MM.1S (cell line): Measurements from ENCODE around the gene KRT74.

Experiments used
- EZH2 ChIP-seq: fragments of 300-600 bp; sonication (generic); optimal IDR thresholded peaks from 2 replicates; pipeline ENCODE3; 2017; ENCODE audit warnings: low read depth, mild to moderate bottlenecking, antibody characterized with exemption, low read length, mixed read lengths
- EZH2phosphoT487 ChIP-seq: fragments of 300-600 bp; sonication (generic); IDR thresholded peaks from 2 replicates; pipeline ENCODE4 v1.6.1; 2018; ENCODE audit warnings: antibody characterized with exemption, low read length
- TF ChIP-seq, protein P1 (sequence below): fragments of 300-600 bp; sonication (generic); IDR thresholded peaks from 2 replicates; pipeline ENCODE4 v1.5.1; 2016; ENCODE audit warnings: antibody characterized with exemption, low read length, mixed read lengths

DNA sequence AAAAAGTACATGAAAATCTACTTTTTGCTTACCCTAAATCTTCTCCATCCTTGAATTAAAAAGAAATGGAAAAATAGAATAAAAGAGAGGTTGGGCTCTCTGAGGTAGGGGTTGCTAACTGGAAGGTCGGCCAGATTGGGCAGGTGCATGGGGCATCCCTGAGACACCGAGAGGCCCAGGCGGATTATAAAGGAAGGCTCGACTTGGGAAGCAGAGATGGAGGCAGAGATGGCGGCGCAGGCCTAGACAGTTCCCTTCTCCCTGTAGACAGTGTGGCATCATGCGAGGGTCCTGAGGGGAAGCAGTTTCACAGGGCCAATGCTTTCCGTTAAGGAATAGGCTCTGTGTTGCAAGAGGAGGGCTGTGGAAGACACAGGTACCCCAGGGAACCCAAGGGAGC, 3.7 kb upstream of the KRT74 start:
- TF ChIP-seq, protein P1, sequence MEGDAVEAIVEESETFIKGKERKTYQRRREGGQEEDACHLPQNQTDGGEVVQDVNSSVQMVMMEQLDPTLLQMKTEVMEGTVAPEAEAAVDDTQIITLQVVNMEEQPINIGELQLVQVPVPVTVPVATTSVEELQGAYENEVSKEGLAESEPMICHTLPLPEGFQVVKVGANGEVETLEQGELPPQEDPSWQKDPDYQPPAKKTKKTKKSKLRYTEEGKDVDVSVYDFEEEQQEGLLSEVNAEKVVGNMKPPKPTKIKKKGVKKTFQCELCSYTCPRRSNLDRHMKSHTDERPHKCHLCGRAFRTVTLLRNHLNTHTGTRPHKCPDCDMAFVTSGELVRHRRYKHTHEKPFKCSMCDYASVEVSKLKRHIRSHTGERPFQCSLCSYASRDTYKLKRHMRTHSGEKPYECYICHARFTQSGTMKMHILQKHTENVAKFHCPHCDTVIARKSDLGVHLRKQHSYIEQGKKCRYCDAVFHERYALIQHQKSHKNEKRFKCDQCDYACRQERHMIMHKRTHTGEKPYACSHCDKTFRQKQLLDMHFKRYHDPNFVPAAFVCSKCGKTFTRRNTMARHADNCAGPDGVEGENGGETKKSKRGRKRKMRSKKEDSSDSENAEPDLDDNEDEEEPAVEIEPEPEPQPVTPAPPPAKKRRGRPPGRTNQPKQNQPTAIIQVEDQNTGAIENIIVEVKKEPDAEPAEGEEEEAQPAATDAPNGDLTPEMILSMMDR, result no peak
- TF ChIP-seq EZH2phosphoT487, result no peak
- no peak for TF ChIP-seq EZH2
